Memory B cell (primary cell): ENCODE results near the gene DIS3L2.

Experiments used
- ATAC-seq: fragments of 150-1000 bp; cut with Tn5 transposase; 2 replicates; pipeline ENCODE4 v1.10.0; 2021; ENCODE audit warnings: low read depth, mild to moderate bottlenecking, moderate library complexity
- DNase-seq, 2 donors: peaks; one replicate each; pipeline ENCODE4 v3.0.0; 2022; ENCODE audit warnings: low spot score in 2 of 2
- H3K27ac Mint-ChIP-seq: one replicate; pipeline ENCODE4 v1.8.0; 2022; ENCODE audit warnings: mild to moderate bottlenecking, moderate library complexity, mixed read lengths
- H3K27me3 Mint-ChIP-seq: one replicate; pipeline ENCODE4 v1.8.0; 2022; ENCODE audit warnings: mixed read lengths
- H3K36me3 Mint-ChIP-seq: one replicate; pipeline ENCODE4 v1.8.0; 2022; ENCODE audit warnings: mild to moderate bottlenecking, mixed read lengths
- H3K4me1 Mint-ChIP-seq: one replicate; pipeline ENCODE4 v1.8.0; 2022; ENCODE audit warnings: mixed read lengths
- H3K4me3 Mint-ChIP-seq: one replicate; pipeline ENCODE4 v1.8.0; 2022; ENCODE audit warnings: mild to moderate bottlenecking, moderate library complexity, mixed read lengths
- H3K9me3 Mint-ChIP-seq: one replicate; pipeline ENCODE4 v1.8.0; 2022; ENCODE audit warnings: mixed read lengths

DIS3L2 gene

GRCh38 chr2:232260075-232260474 is 298.6 kb downstream of the DIS3L2 start:
- DNase-seq, result no peak
- no peak for ATAC-seq

GRCh38 chr2:232261776-232262175 is 300.3 kb downstream of the DIS3L2 start:
- Mint-ChIP-seq H3K27ac (no peak overlapping the region), H3K4me1 (peaks cover 2% of the 10 kb centered on the region), H3K4me3 (no peak overlapping the region), H3K9me3 (no peaks in the 10 kb centered on the region), H3K36me3 (peaks cover 49% of the 10 kb centered on the region), H3K27me3 (no peaks in the 10 kb centered on the region)
- no peak for DNase-seq
- ATAC-seq, result no peak

More at GRCh38 chr2:232260075-232260474, 298.6 kb downstream of the DIS3L2 start:
- H3K27ac Mint-ChIP-seq, result no peak overlapping the region
- H3K4me1 Mint-ChIP-seq, result peaks cover 2% of the 10 kb centered on the region
- peaks cover 55% of the 10 kb centered on the region for H3K36me3 Mint-ChIP-seq
- H3K27me3 Mint-ChIP-seq, result no peaks in the 10 kb centered on the region
- H3K9me3 Mint-ChIP-seq, result no peaks in the 10 kb centered on the region
- H3K4me3 Mint-ChIP-seq, result no peak overlapping the region

GRCh38 chr2:232263295-232263694 is 301.8 kb downstream of the DIS3L2 start:
- Mint-ChIP-seq H3K27me3 (no peaks in the 10 kb centered on the region), H3K36me3 (peaks cover 51% of the 10 kb centered on the region), H3K27ac (no peak overlapping the region), H3K4me1 (peaks cover 2% of the 10 kb centered on the region), H3K4me3 (no peak overlapping the region), H3K9me3 (no peaks in the 10 kb centered on the region)
- ATAC-seq, result no peak
- no peak for DNase-seq

- peaks cover 45% of the 10 kb centered on the region for H3K36me3 Mint-ChIP-seq
- peaks cover 2% of the 10 kb centered on the region for H3K4me1 Mint-ChIP-seq
- no peak overlapping the region for H3K4me3 Mint-ChIP-seq
- no peaks in the 10 kb centered on the region for H3K27me3 Mint-ChIP-seq
- ATAC-seq, result no peak
- no peak overlapping the region for H3K27ac Mint-ChIP-seq
- no peaks in the 10 kb centered on the region for H3K9me3 Mint-ChIP-seq
- DNase-seq, result no peak
Measured at GRCh38 chr2:232264081-232264480, 302.6 kb downstream of the DIS3L2 start.

GRCh38 chr2:232265329-232265728 is 303.8 kb downstream of the DIS3L2 start:
- Mint-ChIP-seq H3K9me3 (no peaks in the 10 kb centered on the region), H3K4me3 (no peak overlapping the region), H3K36me3 (peaks cover 42% of the 10 kb centered on the region), H3K4me1 (no peaks in the 10 kb centered on the region), H3K27me3 (no peaks in the 10 kb centered on the region), H3K27ac (no peak overlapping the region)
- DNase-seq (no peak), ATAC-seq (no peak)

- Mint-ChIP-seq H3K9me3 (no peaks in the 10 kb centered on the region), H3K27ac (no peak overlapping the region), H3K4me1 (no peaks in the 10 kb centered on the region), H3K4me3 (no peak overlapping the region), H3K36me3 (peaks cover 28% of the 10 kb centered on the region), H3K27me3 (no peaks in the 10 kb centered on the region)
- DNase-seq, result no peak
- no peak for ATAC-seq
Measured at GRCh38 chr2:232268636-232269165, 307.2 kb downstream of the DIS3L2 start.

GRCh38 chr2:232269867-232270266 is 308.4 kb downstream of the DIS3L2 start:
- Mint-ChIP-seq H3K9me3 (no peaks in the 10 kb centered on the region), H3K36me3 (peaks cover 23% of the 10 kb centered on the region), H3K27me3 (no peaks in the 10 kb centered on the region), H3K4me3 (no peak overlapping the region), H3K4me1 (no peaks in the 10 kb centered on the region), H3K27ac (no peak overlapping the region)
- no peak for DNase-seq
- ATAC-seq, result no peak

GRCh38 chr2:232273903-232274643 is 312.6 kb downstream of the DIS3L2 start:
- no peak overlapping the region for H3K27ac Mint-ChIP-seq
- ATAC-seq (no peak), DNase-seq (no peak)
- H3K36me3 Mint-ChIP-seq, result peaks cover 45% of the 10 kb centered on the region
- H3K27me3 Mint-ChIP-seq, result no peaks in the 10 kb centered on the region
- H3K9me3 Mint-ChIP-seq, result peaks cover 6% of the 10 kb centered on the region
- H3K4me3 Mint-ChIP-seq, result no peak overlapping the region
- H3K4me1 Mint-ChIP-seq, result no peaks in the 10 kb centered on the region

- Mint-ChIP-seq H3K4me3 (no peak overlapping the region), H3K36me3 (peaks cover 50% of the 10 kb centered on the region), H3K27me3 (no peaks in the 10 kb centered on the region), H3K27ac (no peak overlapping the region), H3K4me1 (no peaks in the 10 kb centered on the region), H3K9me3 (peaks cover 8% of the 10 kb centered on the region)
- DNase-seq (no peak), ATAC-seq (no peak)
Measured at GRCh38 chr2:232275670-232276069, 314.2 kb downstream of the DIS3L2 start.

- no peak overlapping the region for H3K27ac Mint-ChIP-seq
- H3K4me3 Mint-ChIP-seq, result no peak overlapping the region
- ATAC-seq, result no peak
- no peaks in the 10 kb centered on the region for H3K27me3 Mint-ChIP-seq
- peaks cover 8% of the 10 kb centered on the region for H3K9me3 Mint-ChIP-seq
- DNase-seq, result no peak
- H3K36me3 Mint-ChIP-seq, result peaks cover 51% of the 10 kb centered on the region
- H3K4me1 Mint-ChIP-seq, result no peaks in the 10 kb centered on the region
Measured at GRCh38 chr2:232276084-232276732, 314.7 kb downstream of the DIS3L2 start.

- no peak for DNase-seq
- Mint-ChIP-seq H3K4me1 (no peaks in the 10 kb centered on the region), H3K27ac (no peak overlapping the region)
Measured at GRCh38 chr2:232276733-232277313, 315.3 kb downstream of the DIS3L2 start.

GRCh38 chr2:232278534-232278933 is 317.0 kb downstream of the DIS3L2 start:
- Mint-ChIP-seq H3K27me3 (no peaks in the 10 kb centered on the region), H3K36me3 (peaks cover 46% of the 10 kb centered on the region), H3K4me3 (no peak overlapping the region), H3K9me3 (peaks cover 8% of the 10 kb centered on the region), H3K27ac (no peak overlapping the region), H3K4me1 (no peaks in the 10 kb centered on the region)
- ATAC-seq (no peak), DNase-seq (no peak)

More at GRCh38 chr2:232276733-232277313, 315.3 kb downstream of the DIS3L2 start:
- no peak for ATAC-seq
- Mint-ChIP-seq H3K27me3 (no peaks in the 10 kb centered on the region), H3K36me3 (peaks cover 52% of the 10 kb centered on the region), H3K9me3 (peaks cover 8% of the 10 kb centered on the region), H3K4me3 (no peak overlapping the region)

- Mint-ChIP-seq H3K4me1 (no peaks in the 10 kb centered on the region), H3K36me3 (peaks cover 46% of the 10 kb centered on the region), H3K27ac (no peak overlapping the region), H3K4me3 (no peak overlapping the region), H3K27me3 (no peaks in the 10 kb centered on the region), H3K9me3 (peaks cover 8% of the 10 kb centered on the region)
- DNase-seq (no peak), ATAC-seq (no peak)
Measured at GRCh38 chr2:232280341-232280740, 318.8 kb downstream of the DIS3L2 start.

GRCh38 chr2:232281858-232282507 is 320.5 kb downstream of the DIS3L2 start:
- ATAC-seq, result no peak
- no peak for DNase-seq
- Mint-ChIP-seq H3K27me3 (no peaks in the 10 kb centered on the region), H3K36me3 (peaks cover 35% of the 10 kb centered on the region), H3K9me3 (peaks cover 7% of the 10 kb centered on the region), H3K27ac (no peak overlapping the region), H3K4me3 (no peak overlapping the region), H3K4me1 (no peaks in the 10 kb centered on the region)
